Stomach smooth muscle (tissue), 2 donors: ENCODE data around the gene GGACT.

ENCODE experiments used
- H3K27ac ChIP-seq: one replicate; pipeline ENCODE4 v1.7.0; 2013; ENCODE audit warnings: mild to moderate bottlenecking, low read length, inconsistent platforms
- H3K27me3 ChIP-seq, 2 donors: one replicate each; pipeline ENCODE4 v1.7.0; 2013; ENCODE audit warnings: low read length in 2 of 2; ENCODE audit not compliant: insufficient read depth in 2 of 2, control insufficient read depth in 1 of 2
- H3K36me3 ChIP-seq, 2 donors: one replicate each; pipeline ENCODE4 v1.7.0; 2013; ENCODE audit warnings: low read length in 2 of 2; ENCODE audit not compliant: control insufficient read depth in 2 of 2, insufficient read depth in 2 of 2
- H3K4me1 ChIP-seq: one replicate; pipeline ENCODE4 v1.7.0; 2013; ENCODE audit warnings: low read length; ENCODE audit not compliant: control insufficient read depth, insufficient read depth
- H3K4me3 ChIP-seq, 2 donors: one replicate each; pipeline ENCODE4 v1.7.0; 2013; ENCODE audit warnings: low read length in 2 of 2
- H3K9ac ChIP-seq, 2 donors: one replicate each; pipeline ENCODE4 v1.7.0; 2013; ENCODE audit warnings: low read length in 2 of 2, mild to moderate bottlenecking in 1 of 2
- H3K9me3 ChIP-seq, 2 donors: one replicate each; pipeline ENCODE4 v1.7.0; 2013; ENCODE audit warnings: low read length in 2 of 2; ENCODE audit not compliant: control insufficient read depth in 2 of 2
- donor health status: healthy.
- donor health status: Pancreatic carcinoma.

Gene GGACT

GRCh38 chr13:100493418-100493817 lies 95.2 kb downstream of the GGACT start:
- Histone ChIP-seq H3K27ac (no peak overlapping the region), H3K9ac (no peak overlapping the region), H3K9me3 (no peaks in the 10 kb centered on the region), H3K4me3 (no peak overlapping the region), H3K4me1 (no peaks in the 10 kb centered on the region), H3K36me3 (no peaks in the 10 kb centered on the region), H3K27me3 (no peaks in the 10 kb centered on the region)

GRCh38 chr13:100491164-100491842 lies 97.3 kb downstream of the GGACT start:
- no peak overlapping the region for H3K4me3 ChIP-seq
- H3K9me3 ChIP-seq = no peaks in the 10 kb centered on the region
- no peak overlapping the region for H3K27ac ChIP-seq
- H3K36me3 ChIP-seq = no peaks in the 10 kb centered on the region
- H3K27me3 ChIP-seq = no peaks in the 10 kb centered on the region
- H3K9ac ChIP-seq = no peak overlapping the region
- H3K4me1 ChIP-seq = no peaks in the 10 kb centered on the region

GRCh38 chr13:100490692-100491091 lies 97.9 kb downstream of the GGACT start:
- Histone ChIP-seq H3K36me3 (no peaks in the 10 kb centered on the region), H3K4me3 (no peak overlapping the region), H3K4me1 (no peaks in the 10 kb centered on the region), H3K9me3 (no peaks in the 10 kb centered on the region), H3K9ac (no peak overlapping the region), H3K27me3 (no peaks in the 10 kb centered on the region), H3K27ac (no peak overlapping the region)

GRCh38 chr13:100485265-100485664 lies 103.3 kb downstream of the GGACT start:
- H3K9me3 ChIP-seq = no peaks in the 10 kb centered on the region
- H3K4me3 ChIP-seq = no peak overlapping the region
- no peaks in the 10 kb centered on the region for H3K4me1 ChIP-seq
- no peak overlapping the region for H3K9ac ChIP-seq
- H3K27ac ChIP-seq = no peak overlapping the region
- H3K27me3 ChIP-seq = no peaks in the 10 kb centered on the region
- no peaks in the 10 kb centered on the region for H3K36me3 ChIP-seq

GRCh38 chr13:100484702-100485101 lies 103.9 kb downstream of the GGACT start:
- no peaks in the 10 kb centered on the region for H3K9me3 ChIP-seq
- no peak overlapping the region for H3K27ac ChIP-seq
- H3K36me3 ChIP-seq = no peaks in the 10 kb centered on the region
- no peak overlapping the region for H3K9ac ChIP-seq
- no peaks in the 10 kb centered on the region for H3K4me1 ChIP-seq
- no peaks in the 10 kb centered on the region for H3K27me3 ChIP-seq
- H3K4me3 ChIP-seq = no peak overlapping the region

GRCh38 chr13:100483841-100484381 lies 104.7 kb downstream of the GGACT start:
- Histone ChIP-seq H3K27ac (no peak overlapping the region), H3K9me3 (no peaks in the 10 kb centered on the region), H3K4me1 (no peaks in the 10 kb centered on the region), H3K4me3 (no peak overlapping the region), H3K36me3 (no peaks in the 10 kb centered on the region), H3K9ac (no peak overlapping the region), H3K27me3 (no peaks in the 10 kb centered on the region)

- Histone ChIP-seq H3K4me3 (no peak overlapping the region), H3K36me3 (no peaks in the 10 kb centered on the region), H3K9ac (no peak overlapping the region), H3K27ac (no peak overlapping the region), H3K4me1 (no peaks in the 10 kb centered on the region), H3K9me3 (no peaks in the 10 kb centered on the region), H3K27me3 (no peaks in the 10 kb centered on the region)
These were observed 105.5 kb downstream of the GGACT start for GRCh38 chr13:100483139-100483538.

GRCh38 chr13:100480676-100481075 lies 107.9 kb downstream of the GGACT start:
- Histone ChIP-seq H3K9ac (no peak overlapping the region), H3K4me1 (no peaks in the 10 kb centered on the region), H3K36me3 (no peaks in the 10 kb centered on the region), H3K27me3 (no peaks in the 10 kb centered on the region), H3K4me3 (no peak overlapping the region), H3K27ac (no peak overlapping the region), H3K9me3 (no peaks in the 10 kb centered on the region)
